ENCODE measurements around the gene FAM163B.

Gene FAM163B

GRCh38 chr9:133616643-133617405 is 7.6 kb upstream of the FAM163B start:
- no peak for DNase-seq (ENCODE audit: low read depth)
- H3K4me3 ChIP-seq (replicated peaks; ENCODE audit: low read depth, low read length) = no peak overlapping the region
- TF ChIP-seq CTCF (IDR thresholded peaks at IDR 0.05; ENCODE audit: low read length, missing control alignments) = no peak

- no peak for TF ChIP-seq CTCF (IDR thresholded peaks at IDR 0.05; ENCODE audit: low read length, missing control alignments)
- DNase-seq (ENCODE audit: low read depth) = no peak
- H3K4me3 ChIP-seq (replicated peaks; ENCODE audit: low read depth, low read length) = no peak overlapping the region
Measured at GRCh38 chr9:133615606-133616188, 6.5 kb upstream of the FAM163B start.

GRCh38 chr9:133615186-133615585 is 6.0 kb upstream of the FAM163B start:
- no peak overlapping the region for H3K4me3 ChIP-seq (replicated peaks; ENCODE audit: low read depth, low read length)
- no peak for TF ChIP-seq CTCF (IDR thresholded peaks at IDR 0.05; ENCODE audit: low read length, missing control alignments)
- no peak for DNase-seq (ENCODE audit: low read depth)

GRCh38 chr9:133614678-133615077 is 5.5 kb upstream of the FAM163B start:
- no peak for DNase-seq (ENCODE audit: low read depth)
- TF ChIP-seq CTCF (IDR thresholded peaks at IDR 0.05; ENCODE audit: low read length, missing control alignments) = no peak
- no peak overlapping the region for H3K4me3 ChIP-seq (replicated peaks; ENCODE audit: low read depth, low read length)

- DNase-seq (ENCODE audit: low read depth) = no peak
- no peak for TF ChIP-seq CTCF (IDR thresholded peaks at IDR 0.05; ENCODE audit: low read length, missing control alignments)
- H3K4me3 ChIP-seq (replicated peaks; ENCODE audit: low read depth, low read length) = no peak overlapping the region
Measured at GRCh38 chr9:133614056-133614455, 4.9 kb upstream of the FAM163B start.

- no peak for DNase-seq (ENCODE audit: low read depth)
- TF ChIP-seq CTCF (IDR thresholded peaks at IDR 0.05; ENCODE audit: low read length, missing control alignments) = no peak
- no peak overlapping the region for H3K4me3 ChIP-seq (replicated peaks; ENCODE audit: low read depth, low read length)
Measured at GRCh38 chr9:133613432-133613831, 4.2 kb upstream of the FAM163B start.

GRCh38 chr9:133612816-133613215 is 3.6 kb upstream of the FAM163B start:
- no peak overlapping the region for H3K4me3 ChIP-seq (replicated peaks; ENCODE audit: low read depth, low read length)
- TF ChIP-seq CTCF (IDR thresholded peaks at IDR 0.05; ENCODE audit: low read length, missing control alignments) = no peak
- no peak for DNase-seq (ENCODE audit: low read depth)

Data from fibroblast of pulmonary artery (primary cell).